Panc1 (cell line): ENCODE data around the gene CREB1. TPM values are rescaled to one million over a fixed set of nuclear protein-coding genes. Genes with fewer than 3 reads are reported as not detected.

Experiments used
- ATAC-seq: fragments of 200-7000 bp; cut with Tn5 transposase; 2 replicates; pipeline ENCODE4 v1.9.1; 2020; ENCODE audit warnings: mild to moderate bottlenecking, moderate library complexity
- BruUV-seq: library from RNA; stranded (reverse); fragments of 400-500 nt; replicated peaks from 2 replicates; lab custom pipeline; 2021; lab: Mats Ljungman, UMichigan
- CTCF ChIA-PET: fragments of 300-600 bp; sonication (Branson Sonifier 250); formaldehyde crosslinking; loops from one replicate; lab custom pipeline; 2022; ENCODE audit warnings: antibody characterized with exemption; lab: Charles Lee
- POLR2A ChIA-PET: fragments of 300-600 bp; sonication (Branson Sonifier 250); formaldehyde crosslinking; loops from one replicate; lab custom pipeline; 2022; ENCODE audit warnings: antibody characterized with exemption; lab: Charles Lee
- DNase-seq: peaks from one replicate; pipeline ENCODE4 v3.0.0-alpha.2; 2010; ENCODE audit warnings: low read depth, low spot score
- H3K27ac ChIP-seq: 2 replicates; pipeline ENCODE4 v1.5.1; 2011; ENCODE audit warnings: mild to moderate bottlenecking, low read length, inconsistent platforms
- H3K27me3 ChIP-seq: fragments of 200-500 bp; sonication (Bioruptor generic); 2 replicates; pipeline ENCODE4 v1.6.0; 2014; ENCODE audit warnings: low read length, inconsistent platforms; ENCODE audit not compliant: control insufficient read depth, insufficient read depth
- H3K36me3 ChIP-seq: fragments of 200-500 bp; sonication (Bioruptor generic); 2 replicates; pipeline ENCODE4 v1.5.1; 2014; ENCODE audit warnings: inconsistent platforms, mild to moderate bottlenecking, low read length, moderate library complexity; ENCODE audit not compliant: control insufficient read depth, insufficient read depth
- H3K4me1 ChIP-seq: 2 replicates; pipeline ENCODE4 v1.5.1; 2011; ENCODE audit warnings: inconsistent platforms, mild to moderate bottlenecking, low read length, moderate library complexity; ENCODE audit not compliant: control insufficient read depth, insufficient read depth
- H3K4me3 ChIP-seq, 2 experiments: 2 replicates each; pipeline ENCODE4 v1.5.1; 2011 to 2012; ENCODE audit warnings: low read depth in 2 of 2, low read length in 2 of 2, mild to moderate bottlenecking in 2 of 2, inconsistent platforms in 1 of 2, moderate library complexity in 1 of 2
- H3K9me3 ChIP-seq: fragments of 200-500 bp; sonication (Bioruptor generic); 2 replicates; pipeline ENCODE4 v1.5.1; 2014; ENCODE audit warnings: low read depth, mild to moderate bottlenecking, inconsistent platforms, low read length, moderate library complexity; ENCODE audit not compliant: control insufficient read depth, insufficient read depth
- POLR2AphosphoS5 ChIP-seq: IDR thresholded peaks from 2 replicates; pipeline ENCODE4 v1.6.1; 2012; ENCODE audit warnings: mild to moderate bottlenecking, low read depth, low read length, moderate library complexity
- SIN3A ChIP-seq: IDR thresholded peaks from 2 replicates; pipeline ENCODE4 v1.6.1; 2012; ENCODE audit warnings: low read depth, mild to moderate bottlenecking, low read length, moderate library complexity, borderline replicate concordance; ENCODE audit not compliant: insufficient read depth
- TCF7L2 ChIP-seq: IDR thresholded peaks from 2 replicates; pipeline ENCODE4 v1.6.1; 2011; ENCODE audit warnings: mild to moderate bottlenecking, low read depth, low read length, inconsistent platforms
- in situ Hi-C: cut with HindIII; loops from 2 replicates; pipeline ENCODE4 v1.10.0; 2016; ENCODE audit warnings: low sequenced_read_pairs, low pct_unique_long_range_greater_than_20kb
- intact Hi-C: fragments of 100-400 bp; cut with micrococcal nuclease; formaldehyde crosslinking; loops from one replicate; pipeline ENCODE4 v1.10.0; 2022; ENCODE audit not compliant: unreplicated experiment
- total RNA-seq: library from RNA; stranded (reverse); gene quantifications from one replicate; pipeline ENCODE4 v1.2.1, GENCODE V29; 2021; ENCODE audit not compliant: unreplicated experiment
- TF ChIP-seq, protein P1 (sequence below), 2 experiments: IDR thresholded peaks; 2 replicates each; pipeline ENCODE4 v1.6.1; 2011 to 2012; ENCODE audit warnings: low read depth in 2 of 2, control low read depth in 1 of 2, low read length in 1 of 2, mild to moderate bottlenecking in 1 of 2, moderate library complexity in 1 of 2; ENCODE audit not compliant: insufficient read depth in 1 of 2
- TF ChIP-seq, protein P2 (sequence below): fragments of 450-650 bp; IDR thresholded peaks from 2 replicates; pipeline ENCODE4 v1.5.1; 2017; ENCODE audit warnings: mild to moderate bottlenecking

CREB1 gene
- total RNA-seq, 1 experiment from 2014 or later, result 31.1 TPM

DNA sequence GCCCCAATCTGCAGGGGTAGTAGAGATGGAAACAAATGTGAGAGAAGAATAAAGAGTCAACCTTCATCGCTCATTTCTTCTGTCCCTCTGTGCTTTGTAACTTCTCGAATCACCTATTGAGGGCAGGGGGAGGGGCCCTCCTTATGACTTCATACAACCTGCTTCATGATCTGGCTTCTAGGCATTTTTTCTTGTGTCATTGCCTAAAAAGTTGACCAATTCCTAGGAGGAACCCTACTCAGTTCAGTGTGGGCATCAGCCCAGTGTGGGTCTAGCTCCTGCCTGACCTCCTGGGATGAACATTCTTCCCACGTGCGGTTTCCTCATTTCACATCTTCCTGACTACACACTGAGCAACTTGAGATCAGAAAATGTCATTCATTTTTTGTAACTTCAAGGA lies 46.3 kb upstream of the CREB1 start:
- in situ Hi-C loops, result no loop called here
- intact Hi-C loops, result no loop called here
- CTCF ChIA-PET, result no interaction called here
- Histone ChIP-seq H3K27me3 (no peaks in the 10 kb centered on the region), H3K36me3 (no peaks in the 10 kb centered on the region), H3K4me3 (no peak overlapping the region), H3K27ac (no peak overlapping the region), H3K4me1 (no peaks in the 10 kb centered on the region; the same call in 1 of the 2 replicates), H3K9me3 (no peaks in the 10 kb centered on the region)
- no peak for ATAC-seq
- TF ChIP-seq SIN3A, result no peak
- TF ChIP-seq, protein P1, sequence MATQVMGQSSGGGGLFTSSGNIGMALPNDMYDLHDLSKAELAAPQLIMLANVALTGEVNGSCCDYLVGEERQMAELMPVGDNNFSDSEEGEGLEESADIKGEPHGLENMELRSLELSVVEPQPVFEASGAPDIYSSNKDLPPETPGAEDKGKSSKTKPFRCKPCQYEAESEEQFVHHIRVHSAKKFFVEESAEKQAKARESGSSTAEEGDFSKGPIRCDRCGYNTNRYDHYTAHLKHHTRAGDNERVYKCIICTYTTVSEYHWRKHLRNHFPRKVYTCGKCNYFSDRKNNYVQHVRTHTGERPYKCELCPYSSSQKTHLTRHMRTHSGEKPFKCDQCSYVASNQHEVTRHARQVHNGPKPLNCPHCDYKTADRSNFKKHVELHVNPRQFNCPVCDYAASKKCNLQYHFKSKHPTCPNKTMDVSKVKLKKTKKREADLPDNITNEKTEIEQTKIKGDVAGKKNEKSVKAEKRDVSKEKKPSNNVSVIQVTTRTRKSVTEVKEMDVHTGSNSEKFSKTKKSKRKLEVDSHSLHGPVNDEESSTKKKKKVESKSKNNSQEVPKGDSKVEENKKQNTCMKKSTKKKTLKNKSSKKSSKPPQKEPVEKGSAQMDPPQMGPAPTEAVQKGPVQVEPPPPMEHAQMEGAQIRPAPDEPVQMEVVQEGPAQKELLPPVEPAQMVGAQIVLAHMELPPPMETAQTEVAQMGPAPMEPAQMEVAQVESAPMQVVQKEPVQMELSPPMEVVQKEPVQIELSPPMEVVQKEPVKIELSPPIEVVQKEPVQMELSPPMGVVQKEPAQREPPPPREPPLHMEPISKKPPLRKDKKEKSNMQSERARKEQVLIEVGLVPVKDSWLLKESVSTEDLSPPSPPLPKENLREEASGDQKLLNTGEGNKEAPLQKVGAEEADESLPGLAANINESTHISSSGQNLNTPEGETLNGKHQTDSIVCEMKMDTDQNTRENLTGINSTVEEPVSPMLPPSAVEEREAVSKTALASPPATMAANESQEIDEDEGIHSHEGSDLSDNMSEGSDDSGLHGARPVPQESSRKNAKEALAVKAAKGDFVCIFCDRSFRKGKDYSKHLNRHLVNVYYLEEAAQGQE (IDR thresholded peaks at IDR 0.05; ENCODE audit: insufficient read depth in 1 of 2, low read depth in 2 of 2, low read length in 1 of 2), result no peak
- TF ChIP-seq TCF7L2, result no peak
- TF ChIP-seq, protein P2, sequence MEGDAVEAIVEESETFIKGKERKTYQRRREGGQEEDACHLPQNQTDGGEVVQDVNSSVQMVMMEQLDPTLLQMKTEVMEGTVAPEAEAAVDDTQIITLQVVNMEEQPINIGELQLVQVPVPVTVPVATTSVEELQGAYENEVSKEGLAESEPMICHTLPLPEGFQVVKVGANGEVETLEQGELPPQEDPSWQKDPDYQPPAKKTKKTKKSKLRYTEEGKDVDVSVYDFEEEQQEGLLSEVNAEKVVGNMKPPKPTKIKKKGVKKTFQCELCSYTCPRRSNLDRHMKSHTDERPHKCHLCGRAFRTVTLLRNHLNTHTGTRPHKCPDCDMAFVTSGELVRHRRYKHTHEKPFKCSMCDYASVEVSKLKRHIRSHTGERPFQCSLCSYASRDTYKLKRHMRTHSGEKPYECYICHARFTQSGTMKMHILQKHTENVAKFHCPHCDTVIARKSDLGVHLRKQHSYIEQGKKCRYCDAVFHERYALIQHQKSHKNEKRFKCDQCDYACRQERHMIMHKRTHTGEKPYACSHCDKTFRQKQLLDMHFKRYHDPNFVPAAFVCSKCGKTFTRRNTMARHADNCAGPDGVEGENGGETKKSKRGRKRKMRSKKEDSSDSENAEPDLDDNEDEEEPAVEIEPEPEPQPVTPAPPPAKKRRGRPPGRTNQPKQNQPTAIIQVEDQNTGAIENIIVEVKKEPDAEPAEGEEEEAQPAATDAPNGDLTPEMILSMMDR, result no peak
- no peak for TF ChIP-seq POLR2AphosphoS5
- POLR2A ChIA-PET, result no interaction called here
- no TSS peak for BruUV-seq
- DNase-seq, result no peak

DNA sequence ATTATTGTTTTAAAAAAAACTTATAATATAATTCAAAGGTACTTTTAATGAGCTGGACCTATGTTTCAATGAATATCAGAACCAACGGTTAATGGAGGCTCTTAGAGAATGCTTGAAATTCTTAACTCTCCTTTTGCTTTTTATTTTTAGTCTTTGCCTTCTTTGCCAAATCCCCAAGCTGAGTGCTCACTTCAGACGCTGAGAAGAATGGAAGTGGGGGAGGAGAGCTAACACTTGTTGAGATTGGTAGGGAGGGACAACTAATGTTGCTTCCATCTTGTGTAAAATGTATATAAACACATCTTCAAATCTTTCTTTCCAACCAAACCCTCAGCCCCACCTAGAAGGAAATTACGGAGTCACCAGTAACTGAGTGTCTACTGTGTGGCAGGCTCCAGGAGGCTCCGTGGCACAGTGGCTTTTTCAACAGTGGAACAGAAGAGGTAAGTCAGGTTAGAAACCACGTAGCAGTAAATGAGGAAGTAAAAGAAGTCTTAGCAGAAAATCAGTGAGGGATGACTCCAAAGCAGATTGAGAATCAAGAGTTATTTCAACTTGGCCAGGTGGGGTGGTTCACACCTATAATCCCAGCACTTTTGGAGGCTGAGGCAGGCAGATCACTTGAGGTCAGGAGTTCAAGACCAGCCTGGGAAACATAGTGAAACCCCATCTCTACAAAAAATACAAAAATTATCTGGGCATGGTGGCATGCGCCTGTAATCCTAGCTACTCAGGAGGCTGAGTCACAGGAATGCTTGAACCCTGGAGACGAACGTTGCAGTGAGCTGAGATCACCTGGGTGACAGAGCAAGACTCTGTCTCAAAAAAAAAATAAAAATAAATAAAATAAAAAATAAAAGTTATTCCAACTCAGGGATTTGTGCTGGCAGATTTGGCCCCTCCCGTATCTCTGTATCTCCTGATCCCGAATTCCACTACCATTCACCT lies 45.0 kb upstream of the CREB1 start:
- Histone ChIP-seq H3K4me3 (no peak overlapping the region), H3K27ac (no peak overlapping the region), H3K27me3 (no peaks in the 10 kb centered on the region), H3K9me3 (no peaks in the 10 kb centered on the region), H3K36me3 (no peaks in the 10 kb centered on the region), H3K4me1 (no peaks in the 10 kb centered on the region; the same call in 1 of the 2 replicates)
- intact Hi-C loops, result no loop called here
- ChIA-PET POLR2A (no interaction called here), CTCF (no interaction called here)
- ATAC-seq (no peak), DNase-seq (no peak)
- no TSS peak for BruUV-seq
- TF ChIP-seq TCF7L2 (no peak), SIN3A (no peak), POLR2AphosphoS5 (no peak)
- TF ChIP-seq, protein P2, result no peak
- TF ChIP-seq, protein P1 (IDR thresholded peaks at IDR 0.05; ENCODE audit: insufficient read depth in 1 of 2, low read depth in 2 of 2, low read length in 1 of 2), result no peak
- in situ Hi-C loops, result no loop called here
